A673 (cell line): ENCODE measurements around the gene DHX34. TPM values are rescaled to one million over a fixed set of nuclear protein-coding genes. Genes with fewer than 3 reads are reported as not detected.
A peak's percentile ranks its signal among the peaks of the same experiment; 100 is the strongest.
"Not testable (repeated sequence)": the region's sequence is repeated elsewhere in the genome, so short reads cannot be mapped to it uniquely, and the experiment has no call there.

Source experiments
- BruUV-seq: library from RNA; stranded (reverse); fragments of 400-500 nt; replicated peaks from 2 replicates; lab custom pipeline; 2021; lab: Mats Ljungman, UMichigan
- CTCF ChIA-PET: fragments of 300-600 bp; sonication (Branson Sonifier 250); formaldehyde crosslinking; loops from one replicate; lab custom pipeline; 2022; ENCODE audit warnings: antibody characterized with exemption; lab: Charles Lee
- POLR2A ChIA-PET: fragments of 300-600 bp; sonication (Branson Sonifier 250); formaldehyde crosslinking; loops from one replicate; lab custom pipeline; 2022; ENCODE audit warnings: antibody characterized with exemption; ENCODE audit not compliant: low non-redundant PET; lab: Charles Lee
- DNase-seq: peaks from one replicate; pipeline ENCODE4 v3.0.0-alpha.2; 2015; ENCODE audit warnings: low spot score
- H3K27ac ChIP-seq: fragments of 200-600 bp; sonication (generic); 2 replicates; pipeline ENCODE4 v1.5.1; 2016; ENCODE audit warnings: mixed run types, low read depth, mild to moderate bottlenecking, mixed read lengths, antibody characterized with exemption, low read length; ENCODE audit not compliant: poor library complexity, severe bottlenecking
- H3K27me3 ChIP-seq: fragments of 200-600 bp; sonication (generic); replicated peaks from 2 replicates; pipeline ENCODE4 v1.6.1; 2017; ENCODE audit warnings: mixed run types, low read depth, mild to moderate bottlenecking, mixed read lengths, antibody characterized with exemption, low read length; ENCODE audit not compliant: insufficient read depth, poor library complexity
- H3K36me3 ChIP-seq: fragments of 200-600 bp; sonication (generic); 2 replicates; pipeline ENCODE4 v1.6.1; 2016; ENCODE audit warnings: mixed run types, mild to moderate bottlenecking, mixed read lengths, antibody characterized with exemption, low read length; ENCODE audit not compliant: insufficient read depth, poor library complexity, severe bottlenecking
- H3K4me1 ChIP-seq: fragments of 200-600 bp; sonication (generic); 2 replicates; pipeline ENCODE4 v1.6.1; 2017; ENCODE audit warnings: mixed run types, mild to moderate bottlenecking, mixed read lengths, antibody characterized with exemption, low read length; ENCODE audit not compliant: insufficient read depth, poor library complexity, severe bottlenecking
- H3K4me3 ChIP-seq: fragments of 200-600 bp; sonication (generic); 2 replicates; pipeline ENCODE4 v1.5.1; 2016; ENCODE audit warnings: low read depth, mixed run types, mild to moderate bottlenecking, mixed read lengths, low read length; ENCODE audit not compliant: poor library complexity, severe bottlenecking
- H3K9me3 ChIP-seq: fragments of 200-600 bp; sonication (generic); 2 replicates; pipeline ENCODE4 v1.6.1; 2016; ENCODE audit warnings: mixed run types, low read depth, mild to moderate bottlenecking, mixed read lengths, antibody characterized with exemption, low read length; ENCODE audit not compliant: poor library complexity, severe bottlenecking
- CTCF ChIP-seq: fragments of 300-800, 200-600 bp; sonication (generic); conservative IDR thresholded peaks from 2 replicates; pipeline ENCODE4 v1.5.1; 2017; ENCODE audit warnings: low read depth, mild to moderate bottlenecking, antibody characterized with exemption, low read length, moderate library complexity, mixed read lengths
- EZH2 ChIP-seq: fragments of 200-600 bp; sonication (generic); IDR thresholded peaks from 2 replicates; pipeline ENCODE4 v1.6.1; 2017; ENCODE audit warnings: borderline replicate concordance, low read depth, mild to moderate bottlenecking, mixed read lengths, antibody characterized with exemption, low read length; ENCODE audit not compliant: poor library complexity, severe bottlenecking
- intact Hi-C: fragments of 100-400 bp; cut with micrococcal nuclease; formaldehyde crosslinking; loops from one replicate; pipeline ENCODE4 v1.10.0; 2022; ENCODE audit not compliant: unreplicated experiment
- total RNA-seq: library from RNA; stranded (reverse); gene quantifications from 2 replicates; pipeline ENCODE4 v1.2.3, GENCODE V29; 2021

Gene DHX34
- total RNA-seq, 1 experiment from 2014 or later, result 29.6 TPM

GRCh38 chr19:47362321-47362720 is 13.2 kb downstream of the DHX34 start:
- no peak for DNase-seq
- Histone ChIP-seq H3K27ac (no peak overlapping the region), H3K36me3 (peaks cover 73% of the 10 kb centered on the region), H3K4me1 (no peaks in the 10 kb centered on the region), H3K27me3 (no peaks in the 10 kb centered on the region), H3K4me3 (no peak overlapping the region), H3K9me3 (no peaks in the 10 kb centered on the region)
- ChIA-PET POLR2A (no interaction called here), CTCF (no interaction called here)
- intact Hi-C loops, result no loop called here
- BruUV-seq, result no TSS peak
- TF ChIP-seq EZH2, result no peak
- no peak for TF ChIP-seq CTCF

GRCh38 chr19:47363758-47364531 is 14.8 kb downstream of the DHX34 start:
- BruUV-seq, result no TSS peak
- no peak for TF ChIP-seq EZH2
- TF ChIP-seq CTCF, result no peak
- H3K4me1 ChIP-seq, result no peaks in the 10 kb centered on the region
- no peak overlapping the region for H3K4me3 ChIP-seq
- H3K27me3 ChIP-seq, result no peaks in the 10 kb centered on the region
- intact Hi-C loops, result no loop called here
- CTCF ChIA-PET, result no interaction called here
- H3K27ac ChIP-seq, result no peak overlapping the region
- POLR2A ChIA-PET, result no interaction called here
- no peak for DNase-seq
- peaks cover 59% of the 10 kb centered on the region for H3K36me3 ChIP-seq
- H3K9me3 ChIP-seq, result no peaks in the 10 kb centered on the region

GRCh38 chr19:47365455-47365854 is 16.3 kb downstream of the DHX34 start:
- H3K27me3 ChIP-seq, BruUV-seq, DNase-seq, CTCF ChIA-PET, H3K4me3 ChIP-seq, H3K4me1 ChIP-seq, H3K27ac ChIP-seq, POLR2A ChIA-PET, H3K9me3 ChIP-seq, intact Hi-C loops: not testable (repeated sequence)
- H3K36me3 ChIP-seq, result peaks cover 55% of the 10 kb centered on the region

GRCh38 chr19:47370045-47370611 is 21.0 kb downstream of the DHX34 start:
- intact Hi-C loops, result no loop called here
- Histone ChIP-seq H3K4me1 (no peaks in the 10 kb centered on the region), H3K27me3 (no peaks in the 10 kb centered on the region), H3K9me3 (no peaks in the 10 kb centered on the region), H3K36me3 (peaks cover 47% of the 10 kb centered on the region), H3K4me3 (no peak overlapping the region), H3K27ac (no peak overlapping the region)
- BruUV-seq, result no TSS peak
- DNase-seq, result peak; percentile 45
- POLR2A ChIA-PET, result interaction anchor here (0.5 kb wide), 1 partner anchor 533 kb away, joined by 6 read pairs; no protein-coding TSS in a partner anchor
- TF ChIP-seq CTCF (no peak), EZH2 (no peak)
- CTCF ChIA-PET, result interaction anchor here (0.5 to 1.3 kb wide), 5 partner anchors 13 to 160 kb away, joined by 3 to 14 read pairs (median 3); partner anchors contain the start of gene DHX34
